Activated naive CD8-positive, alpha-beta T cell treated with anti-CD3 and anti-CD28 coated beads, Interleukin-2, amount 50 U/mL, for 24 hours (primary cell): Measurements from ENCODE around the gene TIMM13.
"Not testable (repeated sequence)": the region's sequence is repeated elsewhere in the genome, so short reads cannot be mapped to it uniquely, and the experiment has no call there.

Experiments
- ATAC-seq: fragments of 150-1000 bp; cut with Tn5 transposase; one replicate; pipeline ENCODE4 v1.10.0; 2021
- DNase-seq: peaks from one replicate; pipeline ENCODE4 v3.0.0; 2021
- H3K27ac Mint-ChIP-seq: one replicate; pipeline ENCODE4 v1.8.0; 2021; ENCODE audit warnings: mild to moderate bottlenecking, mixed read lengths
- H3K27me3 Mint-ChIP-seq: one replicate; pipeline ENCODE4 v1.8.0; 2021; ENCODE audit warnings: mixed read lengths
- H3K36me3 Mint-ChIP-seq: one replicate; pipeline ENCODE4 v1.8.0; 2021; ENCODE audit warnings: low read depth, mixed read lengths
- H3K4me1 Mint-ChIP-seq: one replicate; pipeline ENCODE4 v1.8.0; 2021; ENCODE audit warnings: mixed read lengths
- H3K4me3 Mint-ChIP-seq: one replicate; pipeline ENCODE4 v1.8.0; 2021; ENCODE audit warnings: mild to moderate bottlenecking, moderate library complexity, mixed read lengths
- H3K9me3 Mint-ChIP-seq: one replicate; pipeline ENCODE4 v1.8.0; 2021; ENCODE audit warnings: mixed read lengths

Gene TIMM13

DNA sequence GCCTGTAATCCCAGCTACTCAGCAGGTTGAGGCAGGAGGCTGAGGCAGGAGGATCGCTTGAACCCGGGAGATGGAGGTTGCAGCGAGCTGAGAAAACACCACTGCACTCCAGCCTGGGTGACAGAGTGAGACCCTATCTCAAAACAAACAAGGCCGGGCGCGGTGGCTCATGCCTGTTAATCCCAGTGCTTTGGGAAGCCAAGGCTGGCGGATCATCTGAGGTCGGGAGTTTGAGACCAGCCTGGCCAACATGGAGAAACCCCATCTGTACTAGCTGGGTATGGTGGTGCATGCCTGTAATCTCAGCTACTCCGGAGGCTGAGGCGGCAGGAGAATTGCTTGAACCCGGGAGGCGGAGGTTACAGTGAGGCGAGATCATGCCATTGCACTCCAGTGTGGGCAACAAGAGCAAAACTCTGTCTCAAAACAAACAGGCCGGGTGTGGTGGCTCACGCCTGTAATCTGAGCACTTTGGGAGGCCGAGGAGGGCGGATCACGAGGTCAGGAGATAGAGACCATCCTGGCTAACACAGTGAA, 32.0 kb downstream of the TIMM13 start:
- H3K4me3 Mint-ChIP-seq, H3K9me3 Mint-ChIP-seq, H3K4me1 Mint-ChIP-seq, DNase-seq, H3K27me3 Mint-ChIP-seq, ATAC-seq, H3K36me3 Mint-ChIP-seq, H3K27ac Mint-ChIP-seq: not testable (repeated sequence)

DNA sequence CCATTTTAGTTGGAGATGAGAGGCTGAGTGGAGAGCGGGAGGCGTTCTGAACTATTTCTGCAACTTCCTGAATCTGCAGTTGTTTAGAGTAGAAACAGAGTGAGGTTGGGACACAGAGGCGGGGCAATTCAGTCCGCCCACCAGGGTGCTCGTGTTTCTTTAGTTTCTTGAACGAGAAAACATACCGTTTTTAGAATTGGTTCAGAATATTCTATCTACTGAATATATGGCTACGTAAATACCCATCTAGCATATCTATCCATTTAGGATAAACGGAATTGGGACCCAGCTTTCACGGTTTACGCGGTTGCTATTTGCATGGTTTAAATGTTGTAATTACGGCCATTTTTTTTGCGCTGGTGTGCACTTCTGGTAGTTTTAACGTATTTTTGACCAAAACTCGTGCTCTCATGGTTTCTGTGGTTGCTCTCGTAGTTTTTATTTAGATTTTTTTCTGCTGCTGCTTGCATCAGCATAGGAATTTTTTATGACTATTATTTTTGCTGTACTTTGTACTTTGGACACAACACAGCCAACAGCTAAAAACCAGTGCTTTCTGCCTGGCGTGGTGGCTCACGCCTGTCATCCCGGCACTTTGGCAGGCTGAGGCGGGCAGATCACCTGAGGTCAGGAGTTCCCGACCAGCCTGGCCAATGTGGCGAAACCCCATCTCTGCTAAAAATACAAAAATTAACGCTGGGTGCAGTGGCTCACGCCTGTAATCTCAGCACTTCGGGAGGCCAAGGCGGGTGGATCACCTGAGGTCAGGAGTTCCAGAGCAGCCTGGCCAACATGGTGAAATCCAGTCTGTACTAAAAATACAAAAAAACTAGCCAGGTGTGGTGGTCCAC, 32.7 kb downstream of the TIMM13 start:
- H3K4me1 Mint-ChIP-seq: peaks cover 7% of the 10 kb centered on the region
- H3K9me3 Mint-ChIP-seq: no peaks in the 10 kb centered on the region
- no peak overlapping the region for H3K4me3 Mint-ChIP-seq
- no peaks in the 10 kb centered on the region for H3K27me3 Mint-ChIP-seq
- no peak overlapping the region for H3K27ac Mint-ChIP-seq
- no peaks in the 10 kb centered on the region for H3K36me3 Mint-ChIP-seq
- ATAC-seq (no peak), DNase-seq (no peak)

DNA sequence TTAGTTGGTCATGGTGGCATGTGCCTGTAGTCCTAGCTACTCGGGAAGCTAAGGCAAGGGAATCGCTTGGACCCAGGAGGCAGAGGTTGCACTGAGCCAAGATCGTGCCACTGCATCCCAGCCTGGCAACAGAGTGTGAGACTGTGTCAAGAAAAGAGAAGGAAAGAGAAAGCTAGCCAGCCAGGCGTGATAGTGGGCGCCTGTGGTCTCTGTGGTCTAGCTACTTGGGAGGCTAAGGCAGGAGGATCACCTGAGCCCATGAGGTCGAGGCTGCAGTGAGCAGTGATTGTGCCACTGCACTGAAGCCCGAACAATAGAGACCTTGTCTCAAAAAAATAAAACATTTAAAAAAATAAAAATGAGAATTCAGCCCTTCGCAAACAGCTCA, 33.3 kb downstream of the TIMM13 start:
- Mint-ChIP-seq H3K9me3 (no peaks in the 10 kb centered on the region), H3K27me3 (no peaks in the 10 kb centered on the region), H3K4me1 (peaks cover 7% of the 10 kb centered on the region), H3K27ac (no peak overlapping the region), H3K36me3 (no peaks in the 10 kb centered on the region), H3K4me3 (no peak overlapping the region)
- no peak for DNase-seq
- ATAC-seq: no peak

DNA sequence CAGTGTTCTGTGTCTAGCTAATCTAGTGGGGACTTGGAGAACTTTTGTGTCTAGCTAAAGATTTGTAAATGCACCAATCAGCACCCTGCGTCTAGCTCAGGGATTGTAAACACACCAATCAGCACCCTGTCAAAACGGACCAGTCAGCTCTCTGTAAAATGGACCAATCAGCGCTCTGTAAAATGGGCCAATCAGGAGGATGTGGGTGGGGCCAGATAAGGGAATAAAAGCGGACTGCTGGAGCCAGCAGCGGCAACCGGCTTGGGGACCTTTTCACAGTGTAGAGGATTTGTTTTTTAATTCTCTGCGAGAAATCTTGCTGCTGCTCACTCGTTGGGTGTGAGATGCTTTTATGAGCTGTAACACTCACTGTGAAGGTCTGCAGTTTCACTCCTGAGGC, 34.5 kb downstream of the TIMM13 start:
- H3K27ac Mint-ChIP-seq, ATAC-seq, DNase-seq, H3K36me3 Mint-ChIP-seq, H3K9me3 Mint-ChIP-seq, H3K27me3 Mint-ChIP-seq, H3K4me1 Mint-ChIP-seq, H3K4me3 Mint-ChIP-seq: not testable (repeated sequence)

DNA sequence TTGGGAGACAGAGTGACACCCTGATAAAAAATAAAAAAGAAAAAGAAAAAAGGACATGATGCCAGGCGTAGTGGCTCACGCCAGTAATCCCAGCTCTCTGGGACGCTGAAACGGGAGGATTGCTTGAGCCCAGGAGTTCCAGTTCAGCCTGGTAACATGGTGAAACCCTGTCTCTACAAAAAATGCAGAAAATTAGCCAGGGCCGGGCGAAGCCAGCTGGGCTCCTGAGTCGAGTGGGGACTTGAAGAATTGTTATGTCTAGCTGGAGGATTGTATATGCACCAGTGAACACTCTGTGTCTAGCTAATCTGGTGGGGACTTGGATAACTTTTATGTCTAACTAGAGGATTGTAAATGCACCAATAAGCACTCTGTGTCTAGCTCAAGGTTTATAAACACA, 35.0 kb downstream of the TIMM13 start:
- Mint-ChIP-seq H3K27ac (no peak overlapping the region), H3K36me3 (no peaks in the 10 kb centered on the region), H3K27me3 (no peaks in the 10 kb centered on the region), H3K4me1 (peaks cover 7% of the 10 kb centered on the region), H3K4me3 (no peak overlapping the region), H3K9me3 (no peaks in the 10 kb centered on the region)
- ATAC-seq: no peak
- no peak for DNase-seq

DNA sequence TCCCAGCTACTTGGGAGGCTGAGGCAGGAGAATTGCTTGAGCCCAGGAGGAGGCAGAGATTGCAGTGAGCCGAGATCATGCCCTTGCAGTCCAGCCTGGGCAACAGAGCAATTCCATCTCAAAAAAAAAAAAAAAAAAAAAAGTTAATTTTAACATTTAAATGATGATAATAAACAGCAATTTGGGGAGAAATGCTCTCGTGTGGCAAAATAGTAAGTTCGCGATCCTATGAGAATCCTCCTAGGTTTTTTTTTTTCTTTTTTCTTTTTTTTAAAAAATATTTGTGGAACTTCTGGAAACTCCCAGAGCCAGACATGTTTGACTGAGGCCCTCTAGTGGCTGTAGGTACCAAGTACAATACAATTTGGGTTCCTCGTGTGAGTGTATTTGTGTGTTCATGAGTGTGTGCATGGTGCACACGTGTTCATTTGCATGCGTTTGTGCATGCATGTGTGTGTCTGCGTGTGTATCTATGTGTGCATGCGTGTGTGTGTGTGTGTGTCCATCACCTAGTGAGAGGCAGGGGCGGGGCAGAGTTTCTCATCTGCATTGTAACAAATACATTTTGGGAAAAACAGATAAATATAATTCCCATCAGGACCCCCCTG, 36.2 kb downstream of the TIMM13 start:
- DNase-seq (peak; percentile 30), ATAC-seq (no peak)
- no peaks in the 10 kb centered on the region for H3K9me3 Mint-ChIP-seq
- H3K27me3 Mint-ChIP-seq: no peaks in the 10 kb centered on the region
- H3K36me3 Mint-ChIP-seq: no peaks in the 10 kb centered on the region
- H3K4me1 Mint-ChIP-seq: peaks cover 7% of the 10 kb centered on the region
- no peak overlapping the region for H3K4me3 Mint-ChIP-seq
- H3K27ac Mint-ChIP-seq: no peak overlapping the region

DNA sequence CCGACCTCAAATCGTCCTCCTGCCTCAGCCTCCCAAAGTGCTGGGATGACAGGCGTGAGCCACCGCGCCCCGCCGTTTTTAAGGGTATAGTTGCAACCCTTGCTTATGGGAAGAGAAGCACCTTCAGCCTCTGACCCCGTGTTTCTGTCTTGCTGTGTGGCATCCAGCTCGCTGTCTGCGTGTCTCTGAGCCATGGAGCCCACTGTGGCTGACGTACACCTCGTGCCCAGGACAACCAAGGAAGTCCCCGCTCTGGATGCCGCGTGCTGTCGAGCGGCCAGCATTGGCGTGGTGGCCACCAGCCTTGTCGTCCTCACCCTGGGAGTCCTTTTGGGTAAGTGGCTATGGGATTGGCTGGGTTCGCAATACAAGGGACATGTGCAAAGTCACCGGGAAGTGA, 37.8 kb downstream of the TIMM13 start:
- DNase-seq: no peak
- Mint-ChIP-seq H3K36me3 (no peaks in the 10 kb centered on the region), H3K4me3 (no peak overlapping the region), H3K27ac (no peak overlapping the region), H3K27me3 (no peaks in the 10 kb centered on the region), H3K9me3 (no peaks in the 10 kb centered on the region), H3K4me1 (peaks cover 7% of the 10 kb centered on the region)
- no peak for ATAC-seq

DNA sequence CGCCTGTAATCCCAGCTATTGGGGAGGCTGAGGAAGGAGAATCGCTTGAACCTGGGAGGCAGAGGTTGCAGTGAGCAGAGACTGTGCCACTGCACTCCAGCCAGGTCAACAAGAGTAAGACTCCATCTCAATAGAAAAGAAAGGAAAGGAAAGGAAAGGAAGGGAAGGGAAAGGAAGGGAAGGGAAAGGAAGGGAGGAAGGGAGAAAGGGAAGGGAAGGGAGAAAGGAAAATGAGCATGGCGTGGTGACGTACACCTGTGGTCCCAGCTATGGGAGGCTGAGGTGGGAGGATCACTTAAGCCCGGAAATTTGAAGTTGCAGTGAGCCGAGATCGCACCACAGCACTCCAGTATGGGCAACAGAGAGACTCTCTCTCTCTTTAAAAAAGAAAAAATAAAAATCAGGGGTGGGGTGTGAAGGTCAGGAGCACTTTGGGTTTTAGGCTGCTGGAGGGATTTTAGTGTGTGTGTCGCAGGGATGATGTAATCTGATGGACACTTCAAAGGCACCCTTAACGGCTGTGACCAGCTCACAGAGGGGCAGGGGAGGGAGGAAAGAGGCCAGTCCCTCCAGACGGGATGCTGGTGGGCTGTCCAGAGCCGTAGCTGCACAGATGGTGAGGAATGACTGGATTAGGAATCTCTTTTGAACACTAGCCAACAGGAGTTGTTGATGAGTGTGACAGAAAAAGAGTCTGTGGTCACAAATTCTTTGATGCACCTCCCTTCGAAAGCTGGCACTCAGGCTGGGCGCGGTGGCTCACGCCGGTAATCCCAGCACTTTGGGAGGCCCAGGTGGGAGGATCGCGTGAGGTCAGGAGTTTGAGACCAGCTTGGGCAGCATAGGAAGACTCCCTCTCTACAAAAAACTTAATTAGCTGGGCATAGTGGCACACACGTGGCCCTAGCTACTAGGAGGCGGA, 39.8 kb downstream of the TIMM13 start:
- Mint-ChIP-seq H3K9me3 (no peaks in the 10 kb centered on the region), H3K4me3 (no peak overlapping the region), H3K36me3 (no peaks in the 10 kb centered on the region), H3K4me1 (peaks cover 7% of the 10 kb centered on the region), H3K27me3 (no peaks in the 10 kb centered on the region), H3K27ac (no peak overlapping the region)
- DNase-seq: no peak
- ATAC-seq: no peak

DNA sequence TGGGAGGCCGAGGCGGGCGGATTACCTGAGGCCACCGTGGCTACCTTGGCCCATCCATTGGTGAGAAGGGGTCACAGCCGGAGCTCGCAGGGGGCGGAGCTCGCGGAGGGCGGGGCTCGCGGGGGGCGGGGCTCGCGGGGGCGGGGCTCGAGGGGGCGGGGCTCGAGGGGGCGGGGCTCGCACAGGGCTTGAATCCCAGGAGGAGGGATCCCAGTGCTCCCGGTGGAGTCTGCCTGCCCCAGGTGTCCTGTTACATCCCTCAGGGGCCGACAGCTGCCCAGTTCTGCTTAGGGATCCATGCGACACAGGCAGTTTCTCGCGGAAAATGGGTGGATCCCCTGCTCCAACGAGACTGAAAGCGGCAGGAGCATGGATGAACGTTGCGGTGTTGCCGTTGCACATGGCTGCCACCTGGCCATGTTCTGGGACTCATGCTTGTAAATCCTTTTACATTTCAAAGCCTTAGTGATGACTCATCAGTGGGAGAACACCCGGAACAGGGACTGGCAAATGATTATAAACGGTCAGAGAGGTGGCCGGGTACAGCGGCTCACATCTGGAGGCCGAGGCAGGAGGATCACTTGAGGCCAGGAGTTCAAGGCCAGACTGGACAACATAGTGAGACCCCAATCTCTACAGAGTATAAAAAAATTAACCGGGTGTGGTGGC, 42.2 kb downstream of the TIMM13 start:
- peaks cover 3% of the 10 kb centered on the region for H3K27me3 Mint-ChIP-seq
- H3K36me3 Mint-ChIP-seq: no peaks in the 10 kb centered on the region
- no peak overlapping the region for H3K4me3 Mint-ChIP-seq
- H3K4me1 Mint-ChIP-seq: peaks cover 4% of the 10 kb centered on the region
- ATAC-seq (no peak), DNase-seq (no peak)
- H3K9me3 Mint-ChIP-seq: peaks cover 4% of the 10 kb centered on the region
- H3K27ac Mint-ChIP-seq: no peak overlapping the region

DNA sequence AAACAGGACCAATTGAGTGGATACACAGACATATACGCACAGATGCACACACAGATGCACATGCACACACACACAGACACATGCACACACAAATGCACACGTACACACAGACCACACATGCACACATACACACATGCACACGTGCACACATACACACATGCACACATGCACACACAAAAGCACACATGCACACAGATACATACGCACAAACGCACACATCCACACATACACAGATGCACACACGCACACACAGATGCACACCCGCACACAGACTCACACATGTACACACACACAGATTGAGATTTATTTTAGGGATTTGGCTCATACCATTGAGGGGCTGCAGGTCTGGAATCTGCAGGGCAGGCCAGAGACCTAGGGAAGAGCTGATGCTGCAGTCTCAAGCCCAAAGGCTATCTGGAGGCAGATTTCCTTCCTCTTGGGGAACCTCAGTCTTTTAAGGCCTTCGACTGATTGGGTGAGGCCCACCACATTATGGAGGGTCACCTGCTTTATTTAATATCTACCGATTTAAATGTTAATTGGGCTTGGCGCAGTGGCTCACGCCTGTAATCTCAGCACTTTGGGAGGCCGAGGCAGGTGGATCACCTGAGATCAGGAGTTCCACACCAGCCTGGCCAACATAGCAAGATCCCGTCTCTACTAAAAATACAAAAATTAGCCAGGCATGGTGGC, 44.7 kb downstream of the TIMM13 start:
- no peak for DNase-seq
- H3K36me3 Mint-ChIP-seq: peaks cover 7% of the 10 kb centered on the region
- no peak for ATAC-seq
- peaks cover 7% of the 10 kb centered on the region for H3K27me3 Mint-ChIP-seq
- H3K4me3 Mint-ChIP-seq: no peak overlapping the region
- peaks cover 14% of the 10 kb centered on the region for H3K9me3 Mint-ChIP-seq
- no peak overlapping the region for H3K27ac Mint-ChIP-seq
- peaks cover 4% of the 10 kb centered on the region for H3K4me1 Mint-ChIP-seq

DNA sequence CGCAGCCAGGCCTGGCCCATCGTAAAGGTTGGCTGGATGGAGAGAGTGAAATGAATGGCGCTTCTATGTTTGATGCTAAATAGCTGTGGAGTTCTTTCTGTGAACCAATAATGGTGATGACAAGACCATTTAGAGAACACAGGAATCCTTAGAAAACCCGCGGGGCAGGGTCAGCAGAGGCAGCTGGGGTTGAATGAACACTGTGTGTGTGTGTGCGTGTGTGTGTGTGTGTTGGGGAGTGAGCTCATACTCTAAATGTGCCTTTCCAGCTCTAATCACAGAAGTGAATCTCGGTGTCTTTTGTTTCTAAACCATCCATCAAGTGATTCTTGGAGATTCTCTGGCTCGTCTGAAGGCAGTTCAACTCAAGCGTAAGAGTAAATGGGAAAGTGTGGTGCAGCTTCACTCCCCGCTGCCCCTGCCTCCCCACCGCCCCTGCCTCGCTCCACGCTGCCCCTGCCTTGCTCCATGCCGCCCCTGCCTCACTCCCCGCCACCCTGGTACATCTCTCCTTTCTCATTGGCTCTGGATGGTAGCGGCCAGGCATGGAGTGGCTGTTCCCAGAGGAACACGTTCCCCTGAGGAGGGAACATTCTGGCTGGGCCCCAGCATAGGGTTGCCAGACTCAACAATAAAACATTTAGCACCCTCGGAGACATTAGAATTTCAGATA, 46.1 kb downstream of the TIMM13 start:
- Mint-ChIP-seq H3K9me3 (peaks cover 14% of the 10 kb centered on the region), H3K4me1 (peaks cover 4% of the 10 kb centered on the region), H3K4me3 (no peak overlapping the region), H3K27ac (no peak overlapping the region), H3K27me3 (peaks cover 7% of the 10 kb centered on the region), H3K36me3 (peaks cover 7% of the 10 kb centered on the region)
- ATAC-seq (no peak), DNase-seq (no peak)

DNA sequence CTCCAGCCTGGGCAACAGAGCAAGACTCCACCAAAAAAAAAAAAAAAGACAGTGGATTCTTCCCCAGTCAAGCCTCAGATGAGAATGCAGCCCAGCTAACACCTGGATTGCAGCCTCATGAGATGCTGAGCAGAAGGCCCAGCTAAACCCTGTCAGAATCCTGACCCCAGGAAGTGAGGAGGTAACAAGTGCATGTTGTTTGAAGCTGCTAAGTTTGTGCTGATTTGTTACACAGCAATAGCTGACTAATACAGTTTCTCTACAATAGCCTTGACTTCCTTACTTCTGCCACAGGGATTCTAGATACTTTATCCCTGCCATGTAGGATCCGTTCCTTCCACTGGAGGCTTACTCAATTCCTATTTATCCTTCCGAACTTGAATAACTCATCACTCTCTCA, 46.8 kb downstream of the TIMM13 start:
- peaks cover 7% of the 10 kb centered on the region for H3K27me3 Mint-ChIP-seq
- H3K9me3 Mint-ChIP-seq: peaks cover 14% of the 10 kb centered on the region
- H3K36me3 Mint-ChIP-seq: peaks cover 7% of the 10 kb centered on the region
- no peak overlapping the region for H3K27ac Mint-ChIP-seq
- H3K4me1 Mint-ChIP-seq: peaks cover 4% of the 10 kb centered on the region
- no peak overlapping the region for H3K4me3 Mint-ChIP-seq
- ATAC-seq (no peak), DNase-seq (no peak)

DNA sequence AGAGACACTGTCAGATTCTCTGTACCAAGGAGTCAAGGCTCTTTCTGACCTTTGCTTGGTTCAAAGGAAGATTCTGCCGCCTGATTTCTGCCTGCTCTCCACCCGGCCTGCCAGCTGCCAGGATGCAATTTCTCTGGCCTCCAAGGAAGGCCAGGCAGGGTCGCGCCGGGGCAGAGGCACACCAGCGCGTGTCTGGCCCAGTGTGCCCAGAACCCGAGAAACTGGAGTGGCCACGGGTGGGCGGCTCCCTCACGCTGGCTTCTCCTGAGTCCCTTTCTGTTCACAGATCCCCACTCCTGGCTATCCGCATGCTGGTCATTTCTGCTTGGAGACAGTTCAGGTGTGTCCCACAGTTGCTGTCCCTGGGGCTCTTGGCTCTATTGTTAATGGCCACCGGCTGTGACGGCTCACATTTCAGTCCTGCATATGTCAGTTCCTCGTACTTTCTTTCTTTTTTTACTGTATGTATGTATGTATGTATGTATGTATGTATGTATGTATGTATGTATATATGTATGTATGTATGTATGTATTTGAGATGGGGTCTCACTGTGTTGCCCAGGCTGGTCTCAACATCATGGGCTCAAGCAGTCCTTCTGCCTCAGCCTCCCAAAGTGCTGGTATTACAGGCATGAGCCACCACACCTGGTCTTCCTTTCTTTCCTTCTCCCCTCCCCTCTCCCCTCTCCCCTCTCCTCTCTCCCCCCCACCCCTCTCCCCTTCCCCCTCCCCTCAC, 50.4 kb downstream of the TIMM13 start:
- Mint-ChIP-seq H3K4me3 (no peak overlapping the region), H3K4me1 (no peaks in the 10 kb centered on the region)

More for the DNA sequence above, 50.4 kb downstream of the TIMM13 start:
- peaks cover 7% of the 10 kb centered on the region for H3K36me3 Mint-ChIP-seq
- no peak overlapping the region for H3K27ac Mint-ChIP-seq
- peaks cover 6% of the 10 kb centered on the region for H3K27me3 Mint-ChIP-seq
- ATAC-seq (no peak), DNase-seq (no peak)
- peaks cover 14% of the 10 kb centered on the region for H3K9me3 Mint-ChIP-seq
